GM18520 (cell line): ENCODE data around the gene CACNA1E.

Source experiments
- ATAC-seq: cut with Tn5 transposase; IDR thresholded peaks from one replicate; pipeline ENCODE4 v1.9.1; 2021; ENCODE audit not compliant: unreplicated experiment

CACNA1E gene

DNA sequence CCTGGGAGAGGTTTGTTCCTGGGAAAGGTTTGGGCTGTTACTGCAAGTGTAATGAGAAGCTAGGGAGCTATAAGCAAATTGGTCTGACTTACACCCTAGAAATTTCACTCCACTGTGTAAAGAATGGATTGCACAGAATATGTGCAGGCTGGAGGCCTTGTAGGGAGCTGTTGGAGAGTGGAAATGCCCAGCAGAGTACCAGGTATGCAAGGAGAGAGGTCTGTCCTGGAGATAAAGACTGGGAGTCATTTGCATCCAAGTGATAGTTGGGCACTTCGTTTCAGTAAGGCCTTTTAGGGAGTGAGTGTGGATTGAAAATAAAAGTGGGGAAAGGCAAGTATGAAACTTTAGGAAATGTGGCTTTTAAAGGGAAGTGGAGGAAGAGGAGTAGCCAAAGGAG, 75.8 kb downstream of the CACNA1E start:
- no peak for ATAC-seq

DNA sequence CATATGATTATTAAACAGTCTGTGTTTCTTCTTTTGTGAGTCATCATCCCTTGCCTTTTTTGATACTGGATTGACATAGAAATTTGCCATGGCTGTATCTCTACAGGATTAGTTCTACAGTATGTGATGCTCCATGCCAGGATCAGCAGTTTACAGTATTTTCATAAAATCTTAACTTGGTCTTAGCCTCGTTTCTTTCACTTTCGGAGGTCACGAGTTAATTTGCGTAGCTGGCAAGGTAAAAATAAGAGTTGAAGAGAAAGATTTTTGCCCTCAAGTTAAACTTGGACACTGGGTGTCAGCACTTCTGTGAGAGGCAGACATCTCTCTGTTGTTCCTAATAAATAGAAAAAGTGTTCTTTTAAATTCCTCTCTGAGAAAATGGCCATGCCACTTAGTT, 79.1 kb downstream of the CACNA1E start:
- ATAC-seq = no peak

DNA sequence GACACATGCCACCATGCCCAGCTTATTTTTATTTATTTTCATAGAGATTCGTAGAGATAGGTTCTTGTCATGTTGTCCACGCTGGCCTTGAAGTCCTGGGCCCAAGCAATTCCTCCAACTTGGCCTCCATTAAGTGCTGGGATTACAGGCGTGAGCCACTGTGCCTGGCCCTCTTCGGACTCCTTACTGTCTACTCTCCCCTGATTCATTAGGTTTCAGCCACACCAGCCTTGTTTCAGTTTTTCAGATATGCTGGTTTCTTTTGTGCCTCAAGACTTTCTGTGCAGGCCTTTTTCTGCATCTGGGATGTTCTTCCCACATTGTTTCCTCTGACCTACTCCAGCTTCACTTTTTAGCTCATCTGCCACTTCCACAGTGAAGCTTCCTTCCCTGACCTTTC, 85.4 kb downstream of the CACNA1E start:
- no peak for ATAC-seq

DNA sequence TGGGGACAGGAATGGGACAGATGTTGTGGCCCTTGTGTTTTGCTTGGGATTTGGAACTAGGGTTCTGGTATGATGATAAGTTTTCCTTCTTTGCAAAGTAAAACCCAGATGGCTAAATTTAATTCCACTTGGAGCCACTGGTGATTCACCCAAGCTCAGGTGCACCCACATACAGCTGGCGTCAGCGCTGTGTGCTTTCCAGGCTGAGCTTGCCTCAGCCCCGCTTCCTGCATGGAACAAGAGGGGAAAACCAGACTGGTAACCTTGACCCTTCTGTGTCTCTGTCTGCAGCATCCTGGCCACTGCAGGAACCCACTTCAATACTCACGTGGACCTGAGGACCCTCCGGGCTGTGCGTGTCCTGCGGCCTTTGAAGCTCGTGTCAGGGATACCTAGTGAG, 94.2 kb downstream of the CACNA1E start:
- no peak for ATAC-seq

DNA sequence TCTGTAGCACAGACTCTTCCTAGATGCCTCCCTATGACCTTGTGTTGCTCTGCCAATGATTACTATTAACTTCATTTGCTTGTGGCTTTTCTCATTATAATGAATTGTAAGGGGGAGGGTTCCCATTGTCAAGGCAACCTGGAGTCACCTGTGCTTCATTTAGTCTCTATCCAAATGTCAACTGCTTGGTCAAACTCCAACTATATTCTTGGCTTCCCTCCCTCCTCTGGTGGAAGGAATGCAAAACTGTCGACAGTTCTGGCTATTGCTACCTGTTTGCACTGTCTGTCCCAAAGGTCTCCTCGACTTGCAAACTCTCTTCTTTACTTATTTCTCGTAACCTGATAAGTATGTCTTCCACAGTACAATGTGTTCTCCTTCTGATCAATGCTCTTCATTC, 100.3 kb downstream of the CACNA1E start:
- no peak for ATAC-seq

DNA sequence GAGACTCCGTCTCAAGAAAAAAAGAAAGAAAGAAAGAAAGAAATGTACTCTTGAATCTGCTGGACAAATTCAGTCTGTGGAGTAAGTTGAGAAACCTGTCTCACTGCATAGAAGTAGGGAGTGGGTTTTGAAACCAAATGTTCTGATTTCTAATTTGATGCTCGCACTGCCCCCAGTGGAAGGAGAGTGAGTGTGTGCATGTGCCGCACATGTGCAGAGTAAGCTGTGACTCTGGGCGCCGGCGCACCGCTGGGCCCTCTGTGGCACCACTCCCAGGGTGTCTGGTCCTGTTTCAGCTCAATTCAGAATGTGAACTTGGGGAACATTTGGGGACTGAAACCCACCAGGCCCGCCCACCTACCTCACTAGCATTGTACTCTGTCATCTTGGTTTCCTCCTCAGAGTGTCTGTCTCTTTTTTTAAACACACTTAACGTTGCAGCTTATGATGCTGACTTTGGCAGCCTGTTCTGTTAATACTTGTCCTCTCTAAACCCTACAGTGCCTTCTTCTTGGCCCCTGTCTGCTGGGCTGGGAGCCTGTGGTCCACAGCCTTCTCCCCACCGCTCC, 104.6 kb downstream of the CACNA1E start:
- ATAC-seq = no peak

DNA sequence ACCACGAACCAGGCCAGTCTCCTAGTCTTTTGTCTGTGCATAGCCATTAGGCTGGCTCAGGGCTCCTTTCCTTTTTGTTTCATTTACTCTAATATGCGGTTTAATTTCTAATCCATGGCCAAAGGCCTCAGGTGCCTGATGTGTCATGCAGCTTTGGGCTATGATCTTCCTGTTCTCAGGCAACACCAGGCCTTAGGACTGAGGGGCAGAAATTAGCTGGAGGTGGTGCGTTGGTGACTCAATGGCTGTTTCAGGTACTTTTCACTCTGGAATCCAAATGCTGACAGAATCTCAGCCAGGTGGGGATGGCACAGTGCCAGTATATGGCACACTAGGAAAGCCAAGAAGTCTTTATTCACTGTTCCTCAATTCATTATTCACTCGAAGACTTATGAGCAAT, 105.3 kb downstream of the CACNA1E start:
- ATAC-seq = no peak

DNA sequence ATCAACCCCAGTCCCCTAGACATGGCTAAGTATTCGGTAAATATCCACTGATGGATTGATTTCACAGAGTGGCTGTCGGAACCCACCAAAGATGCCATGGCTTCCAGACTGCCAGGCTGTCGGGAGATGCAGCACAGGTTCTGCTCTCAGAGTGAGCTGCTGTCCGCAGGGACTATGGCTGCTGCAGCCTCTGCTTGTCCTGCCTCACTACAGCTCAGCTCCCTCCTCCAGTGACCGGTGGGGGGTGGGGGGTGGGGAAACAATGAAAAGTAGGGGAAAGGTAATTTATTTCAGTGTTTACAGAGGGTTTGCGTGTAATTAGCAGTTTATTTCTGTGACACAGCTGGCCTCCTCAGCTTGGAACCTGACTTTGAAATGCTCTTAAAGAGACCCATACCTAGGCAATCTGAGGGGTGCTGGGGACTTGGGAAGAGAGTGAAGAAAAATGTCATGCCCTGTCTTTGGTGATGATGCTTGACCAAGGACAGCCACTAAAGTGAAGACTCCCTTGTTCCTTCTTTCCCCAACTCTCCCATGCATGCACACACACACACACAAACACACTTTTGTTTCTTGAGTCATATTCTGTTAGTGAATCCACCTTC, 109.0 kb downstream of the CACNA1E start:
- no peak for ATAC-seq

DNA sequence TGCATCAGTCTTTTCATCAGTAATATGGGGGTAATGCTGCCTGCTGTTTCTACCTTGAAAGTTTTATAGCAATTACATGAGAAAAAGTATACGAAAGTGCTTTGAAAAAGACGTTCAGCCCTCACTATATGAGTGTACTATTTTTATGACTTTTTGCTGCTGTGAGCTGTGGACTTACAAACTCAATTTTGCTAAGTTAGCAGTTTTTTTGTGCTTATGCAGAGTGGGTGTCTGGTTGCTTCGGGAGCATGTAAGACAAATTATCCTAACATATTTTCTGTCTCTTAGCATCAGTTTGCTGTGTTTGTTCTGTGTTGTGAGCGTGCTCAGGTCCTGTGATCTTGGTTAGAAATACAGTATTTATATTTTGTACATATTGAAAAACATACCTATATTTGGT, 109.7 kb downstream of the CACNA1E start:
- no peak for ATAC-seq

DNA sequence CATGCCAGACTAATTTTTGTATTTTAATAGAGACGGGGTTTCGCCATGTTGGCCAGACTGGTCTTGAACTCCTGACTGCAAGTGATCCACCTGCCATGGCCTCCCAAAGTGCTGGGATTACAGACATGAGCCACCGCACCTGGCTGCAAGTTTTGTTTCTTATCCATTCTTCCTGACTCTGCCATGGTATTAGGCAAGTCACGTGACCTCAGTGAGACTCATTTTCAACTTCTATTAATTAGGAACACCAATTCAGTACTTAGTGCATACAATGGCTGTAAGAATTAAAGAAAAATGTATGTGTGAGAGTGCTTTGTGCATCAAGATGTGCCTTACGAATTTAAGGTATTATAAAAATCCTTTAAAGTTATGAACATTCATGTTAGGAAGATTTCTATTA, 111.2 kb downstream of the CACNA1E start:
- no peak for ATAC-seq

DNA sequence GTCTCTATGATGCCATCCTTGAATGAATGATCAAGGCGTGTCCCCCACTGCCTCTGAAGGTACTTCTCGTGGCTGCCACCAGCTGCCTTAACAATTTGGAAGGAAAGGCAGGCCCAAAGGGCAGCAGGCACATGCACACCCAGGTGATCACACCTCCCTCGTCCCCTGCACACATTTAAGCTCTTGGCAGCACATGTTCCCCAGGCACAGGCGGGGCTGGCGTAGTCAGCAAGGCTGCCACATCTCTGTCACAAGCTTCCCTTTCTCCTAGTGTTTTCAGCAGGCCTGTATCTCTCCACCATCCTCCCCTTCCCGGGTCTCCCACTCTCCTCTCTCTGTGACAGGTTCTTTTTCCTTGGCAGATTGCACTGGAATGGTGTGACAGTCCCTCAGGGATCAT, 111.9 kb downstream of the CACNA1E start:
- ATAC-seq = no peak

DNA sequence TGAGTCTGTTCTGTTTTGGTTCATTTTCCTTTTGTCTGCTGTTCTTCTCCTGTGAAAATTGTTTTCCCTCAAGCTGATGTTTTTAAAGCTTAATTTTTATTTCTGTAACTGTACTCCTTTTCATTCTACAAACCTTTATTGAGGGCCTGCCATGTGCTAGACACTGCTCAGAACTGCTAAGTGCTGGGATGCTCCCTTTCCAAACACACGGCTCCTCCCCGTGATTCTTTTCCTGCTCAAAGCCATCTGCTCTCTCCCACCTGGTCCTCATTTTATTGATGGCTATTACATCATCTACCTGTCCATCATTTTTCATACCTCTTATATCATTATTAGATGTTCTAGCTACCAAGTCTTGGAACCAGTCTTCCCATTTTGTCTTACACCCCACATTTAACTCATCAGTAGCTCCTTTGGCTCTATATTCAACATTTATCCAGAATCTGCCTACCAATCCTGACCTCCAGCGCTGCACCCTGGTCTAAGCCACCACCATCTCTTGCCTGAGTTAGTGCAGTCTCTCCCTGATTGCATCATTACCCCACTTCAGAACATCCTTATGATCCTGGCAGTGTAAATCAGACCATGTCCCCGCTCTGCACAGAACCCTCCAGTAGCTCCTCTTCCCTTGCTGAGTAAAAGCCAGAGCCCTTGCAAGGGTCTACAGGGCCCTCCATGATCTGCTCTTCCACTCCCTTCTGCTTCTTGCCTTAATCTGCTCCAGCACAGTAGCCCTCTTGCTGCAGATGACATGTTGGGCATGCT, 118.1 kb downstream of the CACNA1E start:
- no peak for ATAC-seq

DNA sequence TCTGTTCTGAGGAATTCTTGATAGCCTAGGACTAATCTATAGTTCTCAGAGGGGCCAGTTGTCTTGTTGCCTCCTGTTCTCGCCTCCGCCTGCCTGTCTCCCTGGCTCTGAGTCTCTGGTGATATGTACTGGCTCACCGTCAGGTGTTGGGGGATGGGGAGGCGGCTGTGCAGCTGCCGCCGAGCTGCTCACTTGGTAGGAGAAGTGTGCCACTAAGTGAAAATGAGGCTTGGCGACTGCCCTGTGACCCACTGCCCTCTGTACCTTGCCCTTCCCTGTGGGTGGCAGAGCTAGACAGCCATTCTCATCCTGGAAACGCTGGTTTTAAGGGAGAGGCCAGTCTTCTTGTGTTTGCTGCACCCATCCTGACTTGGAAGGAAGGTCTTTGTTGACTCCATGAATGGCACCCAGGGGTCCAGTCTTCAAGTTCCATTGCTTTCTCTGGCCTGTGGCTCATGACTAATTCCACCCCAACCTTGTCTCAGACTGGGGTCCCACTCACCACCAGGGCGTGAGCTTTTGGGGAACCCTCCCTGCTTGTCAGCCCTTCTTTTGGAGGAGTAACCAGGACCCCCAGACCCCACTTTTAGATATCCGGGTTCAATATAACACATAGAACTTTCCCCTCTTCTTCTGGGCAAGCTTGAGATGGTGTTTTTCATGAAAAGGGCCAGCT, 120.6 kb downstream of the CACNA1E start:
- no peak for ATAC-seq

DNA sequence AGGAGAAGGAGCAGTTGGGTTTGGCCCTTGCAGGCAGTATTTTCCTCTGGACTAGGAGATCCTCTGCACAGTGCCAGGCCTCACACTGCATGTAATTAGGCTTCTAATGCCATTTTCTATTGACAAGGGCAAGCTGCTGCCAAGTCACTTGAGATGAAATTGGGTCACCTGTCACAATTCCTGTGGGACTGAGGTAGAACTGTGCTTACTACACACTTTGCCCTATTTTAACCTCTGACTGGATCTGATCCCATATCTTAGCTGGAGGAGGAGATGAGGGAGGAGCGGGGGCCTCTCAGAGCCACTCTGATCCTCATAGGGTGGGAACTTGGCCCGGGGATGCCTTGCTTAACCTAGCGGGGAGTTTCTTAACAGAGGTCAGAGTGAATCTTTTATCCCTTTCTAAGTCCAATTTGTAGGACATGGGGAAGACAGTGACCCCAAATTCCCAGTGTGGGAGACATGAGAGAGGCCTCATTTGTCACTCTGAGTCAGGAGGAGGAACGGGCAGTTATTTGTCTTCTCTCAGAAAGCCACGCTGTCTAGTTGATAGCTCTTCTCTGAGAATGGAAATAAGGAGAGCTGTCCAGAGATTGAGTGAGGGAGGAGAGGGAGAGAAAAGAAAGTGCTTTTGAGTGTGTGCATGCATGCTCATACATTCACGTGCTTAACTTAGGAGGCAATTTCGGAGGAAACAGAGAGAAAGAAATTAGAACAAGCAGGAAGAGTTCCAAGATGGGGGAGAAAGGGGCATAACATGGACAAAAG, 121.3 kb downstream of the CACNA1E start:
- no peak for ATAC-seq

DNA sequence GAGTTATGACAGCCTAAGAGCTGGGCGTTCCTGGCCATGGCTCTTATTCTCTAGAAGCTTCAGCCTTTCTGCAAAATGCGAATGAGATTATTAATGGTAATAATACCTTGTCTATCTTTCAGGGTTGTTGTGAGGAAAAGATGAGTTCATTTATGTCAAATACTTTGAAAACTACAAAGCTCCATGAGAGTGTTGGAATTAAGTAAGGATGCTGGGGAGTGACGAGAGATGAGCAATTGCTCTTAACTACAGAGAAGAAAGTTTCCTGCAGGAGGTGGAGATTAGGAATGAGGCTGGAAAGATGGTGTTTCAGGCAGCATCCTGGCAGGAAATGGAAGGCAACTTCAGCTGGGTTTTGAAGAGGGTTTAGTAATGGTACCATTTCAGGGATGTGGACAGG, 124.2 kb downstream of the CACNA1E start:
- ATAC-seq = no peak

DNA sequence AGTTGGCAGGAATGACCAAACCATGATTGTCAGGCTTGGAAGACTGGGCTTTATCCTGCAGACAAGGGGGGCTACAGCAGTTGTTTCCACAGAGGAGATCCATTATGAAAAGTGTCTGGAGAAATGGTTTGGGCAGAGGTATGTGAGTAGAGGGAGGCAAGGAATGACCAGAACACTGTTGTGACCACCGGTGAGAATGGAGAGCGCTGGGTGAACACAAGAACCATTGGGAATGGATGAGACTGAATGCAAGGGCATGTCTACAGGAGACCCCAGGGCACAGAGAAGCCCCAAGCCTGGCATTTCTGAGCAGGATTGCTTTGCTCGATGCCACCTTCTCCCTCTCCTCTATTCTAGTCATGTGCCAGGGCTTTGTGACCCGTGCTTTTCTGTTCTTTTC, 125.1 kb downstream of the CACNA1E start:
- no peak for ATAC-seq

DNA sequence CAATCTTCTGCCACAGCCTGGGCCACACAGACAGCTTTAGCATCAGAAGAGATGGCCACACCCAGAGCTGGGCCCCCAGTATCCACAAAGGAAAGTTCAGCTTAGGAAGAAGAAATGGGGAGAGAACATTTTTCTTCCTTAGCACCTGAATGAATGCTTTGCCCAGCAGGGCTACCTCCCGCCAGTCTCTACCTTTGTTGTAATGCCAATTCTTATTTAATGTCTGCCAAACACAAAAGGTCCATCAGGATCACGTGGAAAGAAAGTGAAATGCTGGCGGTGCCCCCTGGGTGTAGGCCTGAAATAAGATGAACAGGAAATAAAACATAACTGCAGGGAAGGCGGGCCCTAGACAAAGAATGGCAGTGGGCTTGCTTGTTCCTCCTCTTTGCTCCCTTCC, 125.6 kb downstream of the CACNA1E start:
- ATAC-seq = no peak

DNA sequence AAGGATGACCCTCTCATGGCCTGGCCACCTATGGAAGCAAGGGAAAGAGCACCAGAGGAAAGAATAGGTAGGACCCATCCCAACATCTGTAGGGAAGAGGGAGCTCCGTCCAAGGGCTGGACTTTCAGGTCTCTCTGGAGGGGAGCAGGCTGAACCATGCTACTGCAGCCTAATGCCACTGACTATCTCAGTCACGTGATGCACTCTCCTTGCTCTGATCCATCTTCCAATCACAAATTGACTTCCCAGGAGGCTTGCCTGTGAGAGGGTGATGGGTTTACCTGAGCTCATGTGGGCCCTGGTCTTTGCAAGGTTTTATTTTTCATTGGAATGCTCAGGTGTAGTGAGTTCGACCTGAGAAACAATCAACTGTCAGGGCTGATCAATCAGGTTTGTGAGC, 128.8 kb downstream of the CACNA1E start:
- ATAC-seq = no peak

DNA sequence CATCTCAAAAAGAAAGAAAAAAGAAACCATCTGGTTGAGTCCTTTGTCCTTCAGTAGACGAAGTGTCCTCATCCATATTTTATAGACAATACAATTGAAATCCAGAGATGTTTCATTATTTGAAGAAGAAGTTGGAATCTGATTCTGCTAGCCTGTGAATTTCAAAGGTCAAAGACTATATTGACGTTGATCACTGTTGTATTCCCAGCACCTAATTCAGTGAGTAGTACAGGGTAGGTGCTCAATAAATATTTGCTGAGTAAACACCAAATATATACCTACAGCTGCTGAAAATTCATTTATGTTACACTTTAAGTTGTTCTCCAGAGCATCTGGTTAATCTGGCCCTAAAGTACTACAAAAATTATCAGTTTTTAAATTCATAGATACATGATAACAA, 135.2 kb downstream of the CACNA1E start:
- ATAC-seq = no peak

DNA sequence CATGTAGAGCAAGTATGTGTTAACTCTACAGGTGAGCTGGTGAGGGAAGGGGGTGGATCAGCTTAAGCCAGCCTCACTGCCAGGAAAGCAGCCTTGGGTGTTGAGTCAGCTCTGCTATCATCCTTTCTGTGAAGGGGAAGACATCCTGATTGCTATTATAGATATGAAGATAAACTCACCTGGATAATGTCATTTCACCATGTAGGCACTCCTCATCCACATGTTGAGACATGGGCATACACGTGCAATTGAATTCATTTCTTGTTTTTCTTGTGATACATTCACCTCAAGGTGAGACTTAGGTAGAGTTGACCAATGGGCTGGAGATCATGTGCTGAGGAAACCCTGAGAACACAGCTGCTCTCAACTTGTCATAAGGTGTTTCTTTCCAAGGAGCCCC, 136.9 kb downstream of the CACNA1E start:
- ATAC-seq = no peak

DNA sequence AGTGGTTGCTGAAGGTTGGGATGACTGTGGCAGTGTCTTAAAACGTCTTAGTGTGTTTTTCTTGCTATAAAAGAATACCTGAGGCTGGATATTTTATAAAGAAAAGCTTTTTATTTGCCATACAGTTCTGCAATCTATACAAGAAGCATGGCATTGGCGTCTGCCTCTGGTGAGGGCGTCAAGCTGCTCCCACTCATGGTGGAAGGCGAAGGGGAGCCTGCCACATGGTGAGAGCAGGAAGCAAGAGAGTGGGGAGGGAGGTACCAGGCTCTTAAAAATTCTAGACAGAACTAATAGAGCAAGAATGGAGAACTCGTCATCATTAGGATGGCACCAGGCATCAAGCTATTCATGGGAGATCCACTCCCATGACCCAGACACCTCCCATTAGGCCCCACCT, 140.5 kb downstream of the CACNA1E start:
- no peak for ATAC-seq
